Measurements from ENCODE around the gene IMMP2L.

Gene IMMP2L

DNA sequence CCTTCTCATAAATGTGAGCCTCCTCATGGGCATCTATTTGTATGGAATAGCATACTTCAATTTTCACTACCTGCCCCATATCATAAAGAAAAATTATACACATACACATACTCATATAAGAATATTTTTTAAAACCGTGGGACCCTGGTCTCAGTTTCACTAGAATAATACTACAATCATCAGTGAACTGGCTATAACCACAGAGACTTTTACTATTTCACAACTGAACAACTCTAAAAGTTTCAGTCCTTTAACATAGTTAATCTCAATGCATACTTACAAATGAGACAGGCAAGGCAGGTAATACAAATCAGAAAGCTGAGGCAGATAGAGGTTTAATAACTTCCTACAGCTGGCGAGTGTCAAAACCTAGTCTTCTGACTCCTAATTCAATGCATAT is 388.3 kb downstream of the IMMP2L start:
- in situ Hi-C loops (cut with MboI; ENCODE audit: low sequenced_read_pairs), result no loop called here

DNA sequence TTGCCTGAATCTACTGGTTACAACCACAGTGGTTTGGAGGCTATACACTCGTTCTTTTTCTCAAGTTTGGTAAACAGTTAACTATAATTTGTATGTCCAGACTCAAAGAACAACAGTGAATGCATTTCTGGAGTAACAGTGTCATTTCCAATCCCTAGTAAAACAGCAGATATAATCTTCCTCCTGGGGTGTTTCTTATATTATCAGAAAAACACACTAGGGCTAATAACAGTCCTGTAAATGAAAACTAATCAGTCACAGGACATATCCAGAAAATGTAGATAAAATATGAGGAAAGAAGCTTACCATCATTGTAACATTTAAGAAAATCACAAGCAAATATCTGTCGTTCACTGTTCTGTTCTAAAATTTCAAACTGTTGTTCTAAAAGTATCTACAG is 388.8 kb downstream of the IMMP2L start:
- in situ Hi-C loops (cut with MboI; ENCODE audit: low sequenced_read_pairs), result no loop called here

DNA sequence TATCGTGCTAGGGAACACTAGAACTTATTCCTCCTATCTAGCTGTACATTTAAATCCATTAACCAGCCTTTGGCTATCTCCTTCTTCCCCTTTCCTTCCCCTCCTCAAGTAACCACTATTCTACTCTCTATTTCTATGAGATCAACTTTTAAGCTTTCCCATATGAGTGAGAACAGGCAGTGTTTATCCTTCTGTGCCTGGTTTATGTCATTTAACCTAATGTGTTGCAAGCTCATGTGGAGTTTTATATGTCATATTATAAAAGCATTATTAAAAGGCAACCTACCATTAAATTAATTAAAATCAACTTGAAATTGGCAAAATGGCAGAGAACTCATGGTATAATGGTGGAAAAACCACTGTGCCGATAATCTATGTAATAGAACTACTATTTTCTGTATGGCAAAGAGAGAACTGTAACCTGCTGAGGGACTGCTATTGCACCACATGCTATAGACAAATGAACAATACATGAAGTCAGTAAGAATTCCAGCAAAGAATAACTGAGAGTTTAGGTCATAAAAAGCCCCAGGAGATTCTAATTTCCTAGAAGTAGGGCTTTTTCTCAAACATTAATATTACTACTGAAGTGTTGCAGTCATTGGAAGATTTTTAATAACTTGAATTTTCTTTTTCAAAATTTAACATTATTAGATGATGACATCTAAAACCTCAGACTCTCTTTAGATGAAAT is 389.6 kb downstream of the IMMP2L start:
- in situ Hi-C loops (cut with MboI; ENCODE audit: low sequenced_read_pairs), result no loop called here

DNA sequence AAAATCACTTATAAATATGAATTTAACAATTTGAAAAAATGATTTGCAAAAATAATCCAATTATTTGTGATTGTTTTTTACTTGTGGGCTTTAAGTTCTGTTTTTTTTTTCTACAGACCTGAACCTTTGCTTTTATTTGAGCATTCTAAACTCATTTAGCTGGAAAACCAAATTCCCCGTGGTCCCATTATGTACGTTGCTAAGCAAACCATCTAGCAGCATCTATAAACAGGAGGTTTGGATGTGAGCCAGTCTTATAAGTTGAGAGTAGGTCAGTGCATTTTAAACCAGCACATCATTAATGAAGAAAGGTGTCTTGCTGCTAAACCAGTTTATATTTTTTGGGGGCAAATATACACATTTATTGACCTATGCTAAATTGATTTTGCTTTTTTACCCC is 394.1 kb downstream of the IMMP2L start:
- in situ Hi-C loops (cut with MboI; ENCODE audit: low sequenced_read_pairs), result no loop called here

DNA sequence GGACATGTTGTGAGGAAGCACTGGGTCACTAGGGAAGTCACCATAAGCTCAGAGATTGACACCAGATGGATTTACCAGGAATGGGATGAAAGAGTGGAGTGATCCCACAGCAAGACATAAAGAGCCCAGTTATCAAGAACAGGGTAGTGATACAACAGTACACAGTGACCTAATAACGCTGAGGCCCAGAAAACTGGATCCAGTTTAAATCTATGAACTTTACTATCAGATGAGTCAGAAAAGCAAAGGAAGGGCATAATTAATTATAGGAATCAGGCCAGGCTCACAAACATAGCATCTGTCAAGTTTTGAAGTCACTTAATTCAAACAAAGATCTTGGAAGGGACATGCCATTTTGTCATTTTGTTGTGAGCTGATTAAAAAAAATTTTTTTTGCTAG is 397.9 kb downstream of the IMMP2L start:
- in situ Hi-C loops (cut with MboI; ENCODE audit: low sequenced_read_pairs), result no loop called here

DNA sequence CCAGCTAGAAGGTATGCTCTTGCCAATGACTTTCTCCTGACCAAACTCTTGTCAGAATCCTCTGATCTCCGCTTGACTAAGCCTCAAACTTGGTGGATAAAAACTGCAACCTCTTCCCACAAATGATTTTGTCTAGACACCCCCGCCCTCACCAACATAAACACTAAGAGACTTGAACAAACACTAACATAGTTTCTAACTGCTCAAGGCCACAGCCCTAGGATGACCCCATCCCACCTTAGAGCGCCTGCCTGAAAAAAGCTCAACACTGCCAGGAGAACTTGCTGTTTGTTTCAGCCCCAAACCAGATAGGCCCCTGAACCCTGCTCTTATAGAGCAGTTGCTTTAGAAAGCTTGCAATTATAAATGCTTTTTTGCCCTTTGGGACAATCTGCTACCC is 399.6 kb downstream of the IMMP2L start:
- in situ Hi-C loops (cut with MboI; ENCODE audit: low sequenced_read_pairs), result no loop called here

DNA sequence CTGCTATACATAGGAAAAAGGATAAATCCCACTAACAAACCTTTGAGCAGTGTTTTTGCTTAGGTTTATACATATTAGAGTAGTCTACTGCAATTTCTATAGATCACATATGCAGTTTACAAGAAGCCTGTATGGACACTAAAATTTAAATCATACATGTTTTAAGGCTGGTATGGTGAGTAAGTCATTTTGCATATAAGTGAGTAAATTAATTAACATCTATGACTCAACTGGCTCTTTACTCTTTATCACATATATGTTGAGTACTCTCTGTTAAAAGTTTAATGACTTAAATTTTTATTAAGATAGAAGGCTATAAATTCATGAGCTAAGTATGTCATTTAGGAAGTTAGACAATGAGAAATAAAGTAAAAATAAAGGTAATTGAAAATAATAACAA is 402.0 kb downstream of the IMMP2L start:
- in situ Hi-C loops (cut with MboI; ENCODE audit: low sequenced_read_pairs), result no loop called here

DNA sequence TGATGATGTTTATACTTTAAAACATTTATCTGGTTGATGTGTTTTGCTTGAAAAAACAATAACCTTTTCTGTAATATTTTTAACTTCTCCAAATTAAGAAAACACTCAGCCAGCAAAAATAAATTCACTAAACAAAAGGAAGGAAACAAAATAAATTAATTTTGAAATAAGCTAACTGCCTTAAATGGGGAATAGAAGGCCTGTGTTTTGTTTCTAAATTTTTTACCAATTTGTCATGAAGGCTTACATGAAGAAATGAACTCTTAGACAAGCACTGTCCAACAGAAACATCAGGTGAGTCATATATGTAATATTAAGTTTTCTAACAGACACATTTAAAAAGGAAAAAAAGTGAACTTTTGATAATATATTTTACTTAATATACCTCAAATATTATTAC is 402.9 kb downstream of the IMMP2L start:
- in situ Hi-C loops (cut with MboI; ENCODE audit: low sequenced_read_pairs), result no loop called here

DNA sequence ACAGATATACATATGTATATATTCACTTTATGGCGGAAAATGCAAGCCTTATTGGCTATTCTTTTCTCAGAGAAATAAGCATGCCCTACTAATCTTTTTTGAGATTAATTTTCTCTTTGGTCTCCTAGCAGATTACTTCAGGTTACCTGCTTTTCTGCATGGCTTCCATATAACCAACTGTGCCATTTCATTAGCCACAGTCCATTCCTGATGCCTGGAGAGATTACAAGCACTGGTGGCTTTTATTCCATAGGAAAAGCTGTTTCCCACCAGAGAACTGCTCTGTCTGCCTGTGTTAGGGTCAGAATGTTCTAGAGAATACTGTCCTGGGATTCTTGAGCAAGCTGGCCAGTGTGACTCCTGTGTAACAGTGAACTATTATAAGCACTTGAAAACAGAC is 411.6 kb downstream of the IMMP2L start:
- in situ Hi-C loops (cut with MboI; ENCODE audit: low sequenced_read_pairs), result no loop called here

DNA sequence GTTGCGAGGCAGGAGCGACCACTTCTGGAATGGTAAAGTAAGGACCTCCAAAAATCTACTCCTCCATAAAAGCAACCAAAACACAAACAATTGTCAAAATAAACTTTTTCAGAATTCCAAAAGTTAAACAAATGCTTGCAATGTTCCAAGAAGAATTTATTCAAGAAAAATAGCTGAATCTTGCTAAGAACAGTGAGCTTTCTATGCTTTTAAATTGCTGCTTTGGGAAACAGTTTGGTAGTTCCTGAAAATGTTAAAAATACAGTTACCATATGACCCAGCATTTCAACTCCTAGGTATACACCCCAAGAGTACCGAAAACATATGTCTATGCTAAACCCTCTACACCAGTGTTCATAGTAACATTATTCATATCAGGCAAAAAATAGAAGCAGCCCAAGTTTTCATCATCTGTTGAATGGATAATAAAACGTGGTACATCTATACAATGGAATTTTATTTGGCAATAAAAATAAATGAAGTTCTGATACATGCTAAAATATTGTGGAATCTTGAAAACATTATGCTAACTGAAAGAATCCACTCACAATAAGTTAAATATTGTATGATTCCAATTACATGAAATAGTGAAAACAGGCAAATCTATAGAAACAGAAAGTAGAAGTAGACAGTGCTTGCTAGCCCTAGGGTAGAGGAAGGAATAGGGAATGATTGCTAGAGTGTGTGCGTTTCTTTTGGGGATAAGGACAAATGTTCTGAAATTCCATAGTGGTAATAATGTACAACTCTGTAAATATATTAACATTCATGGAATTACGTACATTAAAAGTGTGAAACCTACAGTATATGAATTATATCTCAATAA is 414.4 kb downstream of the IMMP2L start:
- in situ Hi-C loops (cut with MboI; ENCODE audit: low sequenced_read_pairs), result no loop called here

DNA sequence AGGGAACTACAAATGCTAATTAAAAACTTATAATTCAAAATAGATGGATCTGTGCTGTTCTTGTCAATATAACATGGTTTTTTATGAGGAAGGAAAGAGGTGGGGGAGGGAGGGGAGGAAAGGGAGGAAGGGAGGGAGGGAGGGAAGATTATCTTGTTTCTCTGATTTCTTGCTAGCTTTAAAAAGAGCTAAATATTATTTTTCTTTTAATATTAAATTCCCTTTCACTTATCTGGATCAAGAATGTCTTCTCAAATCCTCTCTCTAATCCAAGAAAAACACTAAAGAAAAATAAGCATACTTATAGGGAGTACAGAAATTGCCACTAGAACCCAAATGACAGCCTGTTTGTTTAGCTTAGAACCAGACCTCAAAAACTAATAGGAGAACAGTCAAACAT is 416.2 kb downstream of the IMMP2L start:
- in situ Hi-C loops (cut with MboI; ENCODE audit: low sequenced_read_pairs), result no loop called here

DNA sequence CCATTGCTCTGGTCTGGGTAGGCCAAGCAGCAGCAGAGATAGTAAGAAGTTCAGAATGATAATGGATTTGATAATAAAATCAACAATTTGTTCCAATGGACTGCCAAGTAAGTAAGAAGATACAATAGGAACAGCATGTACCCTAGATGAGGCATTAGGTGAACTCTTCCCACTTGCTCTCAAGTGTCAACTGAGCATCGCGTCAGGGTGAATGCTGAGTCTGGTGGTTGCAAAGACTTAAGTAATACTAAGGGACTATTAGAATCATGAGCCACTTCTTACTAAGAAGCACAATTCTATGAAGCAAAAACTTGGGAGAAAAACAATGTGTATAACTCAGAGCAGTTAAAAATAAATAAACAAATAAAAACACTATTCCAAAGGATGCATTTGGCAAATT is 416.8 kb downstream of the IMMP2L start:
- in situ Hi-C loops (cut with MboI; ENCODE audit: low sequenced_read_pairs), result no loop called here

DNA sequence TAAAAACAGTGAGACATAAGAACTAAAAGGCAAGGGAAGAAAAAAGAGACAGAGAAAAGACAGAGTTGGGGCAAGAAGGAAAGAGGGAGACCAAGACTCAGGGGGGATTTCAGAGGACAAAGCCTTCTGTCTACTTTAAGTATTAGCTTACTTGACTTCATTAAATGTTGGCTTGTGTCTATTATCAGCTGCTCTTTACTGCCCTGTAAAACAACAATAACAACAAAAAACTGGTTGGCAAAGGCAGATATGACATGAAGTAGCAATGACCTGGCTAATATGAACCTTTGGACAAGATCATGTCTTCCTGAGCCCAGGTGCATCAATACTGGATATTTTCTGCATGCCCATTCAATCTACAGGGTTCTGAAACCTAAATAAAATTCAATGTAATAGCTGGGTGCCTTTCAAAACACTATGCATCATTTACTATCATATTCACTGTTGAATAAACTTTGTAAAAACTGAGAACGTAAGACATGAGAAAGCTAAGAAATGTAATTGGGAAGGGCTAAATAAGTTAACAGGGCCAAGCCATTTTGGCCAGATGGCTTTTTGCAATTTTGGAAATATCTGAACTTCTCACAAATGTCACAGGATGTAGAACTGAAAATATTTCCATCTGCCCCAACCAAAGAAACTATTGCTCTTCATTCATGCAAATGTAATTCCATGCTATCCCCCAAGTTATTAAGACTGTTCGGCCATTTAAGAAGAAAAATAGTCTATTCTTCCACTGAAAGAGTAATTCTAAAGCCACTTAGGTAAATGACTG is 422.0 kb downstream of the IMMP2L start:
- in situ Hi-C loops (cut with MboI; ENCODE audit: low sequenced_read_pairs), result no loop called here

DNA sequence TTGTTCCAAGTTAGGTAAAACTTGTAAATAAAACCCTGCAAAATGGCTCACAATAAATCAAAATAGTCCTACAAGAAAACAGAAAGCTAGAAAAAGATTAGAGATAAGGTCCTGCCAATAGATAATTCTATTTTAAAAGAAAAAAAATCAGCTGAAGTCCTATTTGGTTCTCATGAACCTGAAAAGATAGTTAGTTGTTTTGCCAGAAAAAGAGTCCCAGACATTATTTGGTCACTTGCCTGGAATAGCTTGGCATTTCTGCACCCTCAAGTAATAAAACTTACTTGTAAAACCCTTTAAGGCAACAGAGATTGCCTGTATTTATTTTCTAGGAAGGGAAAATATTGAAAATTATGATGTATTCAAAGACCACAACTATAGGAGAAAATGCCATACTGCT is 423.7 kb downstream of the IMMP2L start:
- in situ Hi-C loops (cut with MboI; ENCODE audit: low sequenced_read_pairs), result no loop called here

DNA sequence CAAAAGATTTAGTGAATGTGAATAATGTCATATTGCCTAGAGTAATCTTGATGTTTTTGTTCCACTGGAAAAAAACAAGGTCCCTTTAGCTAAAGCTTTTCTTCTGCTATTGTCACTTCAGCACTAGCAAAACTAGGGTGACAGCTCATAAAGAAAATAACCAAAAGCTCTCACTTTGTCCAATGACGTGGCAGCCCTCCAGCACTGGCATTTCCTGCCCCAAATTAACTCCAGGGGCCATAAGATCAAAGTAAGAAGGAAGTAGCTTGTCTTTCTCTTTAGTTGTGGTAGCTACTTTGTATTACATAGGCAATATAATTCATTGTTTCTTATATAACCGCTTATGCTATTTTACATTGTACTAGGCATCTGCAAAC is 424.1 kb downstream of the IMMP2L start:
- in situ Hi-C loops (cut with MboI; ENCODE audit: low sequenced_read_pairs), result no loop called here

DNA sequence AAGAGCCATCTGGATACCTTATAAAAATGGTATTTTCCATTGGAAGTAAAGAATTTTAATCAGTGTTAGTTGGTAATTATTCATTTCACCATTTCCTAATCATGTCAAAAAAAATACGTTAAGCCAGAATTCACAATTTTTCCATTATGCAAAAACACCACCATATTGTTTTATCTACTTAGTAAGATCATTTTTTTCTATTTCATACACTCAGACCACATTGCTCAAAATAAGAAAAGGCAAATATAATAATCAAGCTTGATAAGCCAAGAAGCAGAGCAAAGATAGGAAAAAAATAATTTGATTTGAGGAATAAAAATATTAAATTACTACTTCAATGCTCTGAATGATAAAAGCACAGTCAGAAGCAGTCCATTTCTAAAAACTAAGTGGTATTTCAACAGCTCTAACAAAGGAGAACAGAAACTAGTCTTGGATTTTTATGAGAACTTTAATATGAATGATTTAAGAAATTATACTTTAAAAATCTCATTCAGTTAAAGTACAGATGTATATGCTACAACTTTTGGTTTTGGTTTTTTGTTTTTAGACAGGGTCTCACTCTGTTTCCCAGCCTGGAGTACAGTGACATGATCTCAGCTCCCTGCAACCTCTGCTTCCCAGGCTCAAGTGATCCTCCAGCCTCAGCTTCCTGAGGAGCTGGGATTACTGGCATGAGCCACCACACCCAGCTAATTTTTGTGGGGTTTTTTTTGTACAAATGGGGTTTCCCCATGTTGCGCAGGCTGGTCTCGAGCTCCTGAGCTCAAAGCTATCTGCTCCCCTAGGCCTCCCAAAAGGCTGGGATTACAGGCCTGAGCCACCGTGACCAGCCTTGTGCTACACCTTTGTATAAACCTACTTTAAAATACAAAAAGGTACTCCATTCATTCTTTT is 424.7 kb downstream of the IMMP2L start:
- in situ Hi-C loops (cut with MboI; ENCODE audit: low sequenced_read_pairs), result no loop called here

DNA sequence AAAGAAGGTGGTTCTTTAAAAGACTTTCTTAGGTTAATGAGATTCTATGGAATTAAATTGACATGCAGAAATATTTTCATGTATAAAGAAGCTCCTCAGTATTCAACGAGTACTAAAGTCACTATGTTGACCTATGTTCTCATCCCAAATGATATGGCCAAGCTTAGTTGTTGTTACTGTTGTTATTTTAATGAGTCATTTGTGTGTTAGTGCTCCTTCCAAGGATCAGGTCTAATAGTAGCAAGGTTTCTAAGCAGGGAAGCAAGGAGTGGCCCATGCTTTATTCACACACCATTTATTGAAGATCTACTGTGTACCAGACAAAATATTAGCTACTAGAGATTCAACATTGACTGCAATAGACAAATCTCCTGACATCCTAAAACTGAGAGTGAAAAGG is 429.5 kb downstream of the IMMP2L start:
- in situ Hi-C loops (cut with MboI; ENCODE audit: low sequenced_read_pairs), result no loop called here

DNA sequence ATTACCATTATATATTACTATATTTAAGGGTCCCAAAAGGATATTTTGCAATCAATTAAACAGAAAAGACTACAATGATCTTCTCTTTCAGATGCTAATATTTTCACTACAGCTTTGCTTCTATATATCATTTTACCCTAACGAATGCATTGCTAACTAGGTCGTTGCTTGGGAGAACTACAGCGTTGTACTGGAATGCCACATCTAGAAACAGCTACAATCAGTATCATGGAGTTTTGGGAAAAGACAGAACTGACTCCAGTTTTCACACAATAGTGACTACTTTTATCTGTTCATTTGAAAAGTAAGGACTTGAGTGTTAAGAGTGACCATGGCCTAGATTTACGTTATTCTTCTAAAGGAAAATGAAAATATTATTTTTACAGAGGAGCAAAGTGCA is 432.9 kb downstream of the IMMP2L start:
- in situ Hi-C loops (cut with MboI; ENCODE audit: low sequenced_read_pairs), result no loop called here

DNA sequence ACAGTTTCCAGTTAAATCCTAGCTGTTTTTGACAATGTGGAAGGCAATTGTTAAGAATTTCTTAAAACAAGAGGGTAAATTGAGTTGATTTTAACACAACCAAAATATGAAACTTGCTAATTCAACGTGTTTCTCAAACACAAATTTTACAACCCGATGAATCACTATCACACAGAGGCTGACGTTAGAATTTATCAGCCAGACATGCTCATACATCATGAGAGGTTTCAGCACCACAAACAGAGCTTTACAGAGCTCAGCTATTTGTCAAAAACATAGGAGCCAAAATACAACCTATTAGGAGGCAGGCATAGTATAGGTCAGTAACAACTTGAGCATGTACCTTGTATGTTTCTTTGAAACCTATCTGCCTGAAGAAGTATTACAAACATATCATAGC is 435.3 kb downstream of the IMMP2L start:
- in situ Hi-C loops (cut with MboI; ENCODE audit: low sequenced_read_pairs), result no loop called here

DNA sequence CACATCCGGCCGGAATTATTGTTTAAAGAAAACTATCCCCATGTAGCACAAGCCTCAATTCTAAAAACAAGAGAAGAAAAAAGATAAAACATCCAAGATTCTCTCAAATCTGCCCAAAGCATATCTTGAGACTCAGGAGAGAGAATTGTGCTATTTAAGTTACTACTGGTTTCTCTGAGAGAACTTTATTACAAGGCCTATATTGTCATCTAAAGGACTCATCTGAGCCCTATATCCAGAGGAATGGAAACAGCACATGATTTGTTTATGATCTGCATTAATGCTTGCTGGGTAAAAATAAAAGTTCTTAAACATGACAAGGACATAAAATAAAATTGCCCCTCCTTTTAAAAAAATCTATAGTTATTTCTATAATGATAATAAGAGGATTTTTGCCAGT is 446.3 kb downstream of the IMMP2L start:
- in situ Hi-C loops (cut with MboI; ENCODE audit: low sequenced_read_pairs), result no loop called here

Measured in HL-60/S4 treated with phorbol 12-myristate 13-acetate at 8.2 ng/mL for 4 days and 3 days (cell line).